Stomach (tissue), 9 donors: ENCODE measurements around the gene KCNT1. TPM values are rescaled to one million over a fixed set of nuclear protein-coding genes. Genes with fewer than 3 reads are reported as not detected.

ENCODE experiments used
- DNase-seq, 2 donors: peaks; one replicate each; pipeline versions ENCODE4 v3.0.0 to v3.0.0-alpha.2; 2013 to 2019
- H3K27ac ChIP-seq, 5 donors: fragments of 200-600 bp in 4 of 5; sonication (generic) in 4 of 5; one replicate each; pipeline ENCODE4 v1.5.1; 2013 to 2019; ENCODE audit warnings: mild to moderate bottlenecking in 1 of 5, moderate library complexity in 1 of 5
- H3K27me3 ChIP-seq, 3 donors: fragments of 200-600 bp; sonication (generic); one replicate each; pipeline ENCODE4 v1.5.1; 2017 to 2019; ENCODE audit warnings: mixed run types in 1 of 3
- H3K36me3 ChIP-seq, 4 donors: fragments of 200-600 bp; sonication (generic); 1 replicate in 3 of 4; 2 replicates in 1 of 4; pipeline ENCODE4 v1.5.1; 2016 to 2019
- H3K4me1 ChIP-seq, 4 donors: fragments of 200-600 bp; sonication (generic); one replicate each; pipeline ENCODE4 v1.5.1; 2016 to 2019
- H3K4me3 ChIP-seq, 4 donors: fragments of 200-600 bp; sonication (generic) in 3 of 4; one replicate each; pipeline ENCODE4 v1.5.1; 2016 to 2019; ENCODE audit warnings: mild to moderate bottlenecking in 1 of 4
- H3K9me3 ChIP-seq, 4 donors: fragments of 200-600 bp; sonication (generic); one replicate each; pipeline ENCODE4 v1.5.1; 2016 to 2019
- CTCF ChIP-seq, 7 experiments: fragments of 450-650 bp in 4 of 7; fragments of 200-600 bp in 3 of 7; sonication (generic) in 3 of 7; IDR thresholded peaks; one replicate each; pipeline ENCODE4 v1.5.1; 2016 to 2019; ENCODE audit warnings: antibody characterized with exemption in 7 of 7, control low read depth in 2 of 7, mild to moderate bottlenecking in 1 of 7
- EP300 ChIP-seq: sonication (generic); formaldehyde crosslinking; IDR thresholded peaks from one replicate; pipeline ENCODE4 v1.6.1; 2017; ENCODE audit warnings: antibody characterized with exemption
- POLR2A ChIP-seq, 4 donors: fragments of 450-650 bp; IDR thresholded peaks; one replicate each; pipeline ENCODE4 v1.6.1; 2016; ENCODE audit warnings: antibody characterized with exemption in 4 of 4, control low read depth in 2 of 4, mild to moderate bottlenecking in 1 of 4, moderate library complexity in 1 of 4
- POLR2AphosphoS5 ChIP-seq, 3 donors: sonication (generic); formaldehyde crosslinking; IDR thresholded peaks; one replicate each; pipeline ENCODE4 v1.6.1; 2016; ENCODE audit warnings: antibody characterized with exemption in 3 of 3
- WGBS, 5 donors: extraction: QIAGEN DNeasy Blood & Tissue Kit in 3 of 5; methylation state at CpG; one replicate each; pipeline versions ENCODE4 v1.1.5 to v1.1.7; 2013 to 2018; 5-methylcytosine and 5-hydroxymethylcytosine counted together
- intact Hi-C: fragments of 100-400 bp; cut with DNase I; formaldehyde crosslinking; loops from one replicate; pipeline ENCODE4 v1.15.1; 2023; ENCODE audit warnings: low total_unique reads
- polyA plus RNA-seq, 3 donors: library from polyadenylated mRNA; stranded (reverse); fragments of 200-250 nt; gene quantifications; one replicate each; pipeline ENCODE4 v1.2.3, GENCODE V29; 2013
- total RNA-seq, 5 donors: library from RNA; depleted of rRNA; stranded (reverse); fragments of >200 nt; gene quantifications; one replicate each; pipeline versions ENCODE4 v1.1.0 to v1.2.3, GENCODE V29; 2014 to 2016
- donor health status: healthy with polysubstance abuse.
- donor health status: Bipolar disorder and iron deficiency.
- donor health status: healthy.

Gene KCNT1
- total and polyA plus RNA-seq, 8 donors = 0.10 to 12.9 (median 0.37) TPM; not detected in 4

- Histone ChIP-seq H3K4me3 (no peak overlapping the region), H3K36me3 (no peaks in the 10 kb centered on the region), H3K27ac (no peak overlapping the region), H3K27me3 (peaks cover 0 to 18% (median under 1%) of the 10 kb centered on the region in 3 donors), H3K9me3 (no peaks in the 10 kb centered on the region), H3K4me1 (no peaks in the 10 kb centered on the region)
- no peak for DNase-seq
- TF ChIP-seq POLR2AphosphoS5 (IDR thresholded peaks at IDR 0.05) (no peak), CTCF (IDR thresholded peaks at IDR 0.05) (no peak), EP300 (no peak), POLR2A (IDR thresholded peaks at IDR 0.05) (no peak)
- 50 to 79% (median 63%) methylated on average over 1 to 7 of the region's 7 CpGs for WGBS, 5 donors
- intact Hi-C loops = no loop called here
Observed at GRCh38 chr9:135794057-135794335, 92.0 kb downstream of the KCNT1 start.

- WGBS, 5 donors = 76 to 87% (median 82%) methylated on average over 6 to 15 of the region's 15 CpGs
- no peaks in the 10 kb centered on the region for H3K4me1 ChIP-seq
- no peak for TF ChIP-seq POLR2A (IDR thresholded peaks at IDR 0.05)
- no peaks in the 10 kb centered on the region for H3K9me3 ChIP-seq
- H3K27ac ChIP-seq = no peak overlapping the region
- no peak overlapping the region for H3K4me3 ChIP-seq
- H3K27me3 ChIP-seq = peaks cover 0 to 14% (median 0%) of the 10 kb centered on the region in 3 donors
- intact Hi-C loops = no loop called here
- H3K36me3 ChIP-seq = no peaks in the 10 kb centered on the region
- no peak for DNase-seq
Observed at GRCh38 chr9:135794361-135794885, 92.4 kb downstream of the KCNT1 start.

- H3K27me3 ChIP-seq = peaks cover 0 to 4% (median 0%) of the 10 kb centered on the region in 3 donors
- no peaks in the 10 kb centered on the region for H3K9me3 ChIP-seq
- no peak for DNase-seq
- H3K27ac ChIP-seq = no peak overlapping the region
- H3K4me1 ChIP-seq = no peaks in the 10 kb centered on the region
- 76 to 88% (median 84%) methylated on average over 4 of the region's 4 CpGs for WGBS, 5 donors
- no peaks in the 10 kb centered on the region for H3K36me3 ChIP-seq
- TF ChIP-seq EP300 (no peak), CTCF (IDR thresholded peaks at IDR 0.05) (no peak), POLR2AphosphoS5 (IDR thresholded peaks at IDR 0.05) (no peak), POLR2A (IDR thresholded peaks at IDR 0.05) (no peak)
- H3K4me3 ChIP-seq = no peak overlapping the region
- intact Hi-C loops = no loop called here
Observed at GRCh38 chr9:135795391-135795790, 93.4 kb downstream of the KCNT1 start.

GRCh38 chr9:135796784-135797485 lies 95.0 kb downstream of the KCNT1 start:
- peaks cover 0 to 4% (median 0%) of the 10 kb centered on the region in 4 donors for H3K9me3 ChIP-seq
- no peak for TF ChIP-seq EP300
- no peak for TF ChIP-seq POLR2A (IDR thresholded peaks at IDR 0.05)
- TF ChIP-seq POLR2AphosphoS5 (IDR thresholded peaks at IDR 0.05) = no peak
- no peak for TF ChIP-seq CTCF (IDR thresholded peaks at IDR 0.05)
- H3K27ac ChIP-seq = no peak overlapping the region
- no peak overlapping the region for H3K4me3 ChIP-seq
- H3K4me1 ChIP-seq = no peaks in the 10 kb centered on the region
- no peaks in the 10 kb centered on the region for H3K27me3 ChIP-seq
- intact Hi-C loops = no loop called here
- DNase-seq = no peak
- WGBS, 5 donors = 53 to 75% (median 71%) methylated on average over 9 to 22 of the region's 22 CpGs
- no peaks in the 10 kb centered on the region for H3K36me3 ChIP-seq
